Panc1 (cell line): ENCODE results near the gene KCNG2. TPM values are rescaled to one million over a fixed set of nuclear protein-coding genes. Genes with fewer than 3 reads are reported as not detected.

ENCODE experiments used
- ATAC-seq: fragments of 200-7000 bp; cut with Tn5 transposase; 2 replicates; pipeline ENCODE4 v1.9.1; 2020; ENCODE audit warnings: mild to moderate bottlenecking, moderate library complexity
- BruUV-seq: library from RNA; stranded (reverse); fragments of 400-500 nt; replicated peaks from 2 replicates; lab custom pipeline; 2021; lab: Mats Ljungman, UMichigan
- CTCF ChIA-PET: fragments of 300-600 bp; sonication (Branson Sonifier 250); formaldehyde crosslinking; loops from one replicate; lab custom pipeline; 2022; ENCODE audit warnings: antibody characterized with exemption; lab: Charles Lee
- POLR2A ChIA-PET: fragments of 300-600 bp; sonication (Branson Sonifier 250); formaldehyde crosslinking; loops from one replicate; lab custom pipeline; 2022; ENCODE audit warnings: antibody characterized with exemption; lab: Charles Lee
- DNase-seq: peaks from one replicate; pipeline ENCODE4 v3.0.0-alpha.2; 2010; ENCODE audit warnings: low read depth, low spot score
- H3K27ac ChIP-seq: 2 replicates; pipeline ENCODE4 v1.5.1; 2011; ENCODE audit warnings: mild to moderate bottlenecking, low read length, inconsistent platforms
- H3K27me3 ChIP-seq: fragments of 200-500 bp; sonication (Bioruptor generic); 2 replicates; pipeline ENCODE4 v1.6.0; 2014; ENCODE audit warnings: low read length, inconsistent platforms; ENCODE audit not compliant: control insufficient read depth, insufficient read depth
- H3K36me3 ChIP-seq: fragments of 200-500 bp; sonication (Bioruptor generic); 2 replicates; pipeline ENCODE4 v1.5.1; 2014; ENCODE audit warnings: inconsistent platforms, mild to moderate bottlenecking, low read length, moderate library complexity; ENCODE audit not compliant: control insufficient read depth, insufficient read depth
- H3K4me1 ChIP-seq: 2 replicates; pipeline ENCODE4 v1.5.1; 2011; ENCODE audit warnings: inconsistent platforms, mild to moderate bottlenecking, low read length, moderate library complexity; ENCODE audit not compliant: control insufficient read depth, insufficient read depth
- H3K4me3 ChIP-seq, 2 experiments: 2 replicates each; pipeline ENCODE4 v1.5.1; 2011 to 2012; ENCODE audit warnings: low read depth in 2 of 2, low read length in 2 of 2, mild to moderate bottlenecking in 2 of 2, inconsistent platforms in 1 of 2, moderate library complexity in 1 of 2
- H3K9me3 ChIP-seq: fragments of 200-500 bp; sonication (Bioruptor generic); 2 replicates; pipeline ENCODE4 v1.5.1; 2014; ENCODE audit warnings: low read depth, mild to moderate bottlenecking, inconsistent platforms, low read length, moderate library complexity; ENCODE audit not compliant: control insufficient read depth, insufficient read depth
- POLR2AphosphoS5 ChIP-seq: IDR thresholded peaks from 2 replicates; pipeline ENCODE4 v1.6.1; 2012; ENCODE audit warnings: mild to moderate bottlenecking, low read depth, low read length, moderate library complexity
- REST ChIP-seq, 2 experiments: IDR thresholded peaks; 2 replicates each; pipeline ENCODE4 v1.6.1; 2011 to 2012; ENCODE audit warnings: low read depth in 2 of 2, control low read depth in 1 of 2, low read length in 1 of 2, mild to moderate bottlenecking in 1 of 2, moderate library complexity in 1 of 2; ENCODE audit not compliant: insufficient read depth in 1 of 2
- SIN3A ChIP-seq: IDR thresholded peaks from 2 replicates; pipeline ENCODE4 v1.6.1; 2012; ENCODE audit warnings: low read depth, mild to moderate bottlenecking, low read length, moderate library complexity, borderline replicate concordance; ENCODE audit not compliant: insufficient read depth
- TCF7L2 ChIP-seq: IDR thresholded peaks from 2 replicates; pipeline ENCODE4 v1.6.1; 2011; ENCODE audit warnings: mild to moderate bottlenecking, low read depth, low read length, inconsistent platforms
- in situ Hi-C: cut with HindIII; loops from 2 replicates; pipeline ENCODE4 v1.10.0; 2016; ENCODE audit warnings: low sequenced_read_pairs, low pct_unique_long_range_greater_than_20kb
- intact Hi-C: fragments of 100-400 bp; cut with micrococcal nuclease; formaldehyde crosslinking; loops from one replicate; pipeline ENCODE4 v1.10.0; 2022; ENCODE audit not compliant: unreplicated experiment
- total RNA-seq: library from RNA; stranded (reverse); gene quantifications from one replicate; pipeline ENCODE4 v1.2.1, GENCODE V29; 2021; ENCODE audit not compliant: unreplicated experiment
- TF ChIP-seq, protein P1 (sequence below): fragments of 450-650 bp; IDR thresholded peaks from 2 replicates; pipeline ENCODE4 v1.5.1; 2017; ENCODE audit warnings: mild to moderate bottlenecking

KCNG2 gene
- total RNA-seq, 1 experiment from 2014 or later: not detected

DNA sequence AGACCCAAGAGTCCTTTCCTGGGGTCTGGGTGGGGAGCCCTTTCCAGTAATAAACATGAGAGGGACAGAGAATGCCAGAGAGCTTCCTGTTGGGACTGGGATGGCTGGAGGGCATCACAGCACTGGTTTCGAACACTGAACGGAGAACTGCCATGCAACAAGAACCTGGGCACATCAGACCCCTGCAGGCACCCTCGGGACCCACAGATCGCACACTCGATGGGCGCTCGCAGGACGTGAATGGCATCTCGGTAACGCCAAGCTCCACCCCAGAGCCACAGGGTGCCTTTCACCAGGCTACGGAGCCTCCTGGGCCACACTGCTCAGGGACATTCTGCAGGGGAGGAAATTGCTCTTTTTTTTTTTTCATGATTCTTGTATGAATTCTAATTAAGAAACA, 128.6 kb downstream of the KCNG2 start:
- Histone ChIP-seq H3K27ac (no peak overlapping the region), H3K4me3 (no peak overlapping the region), H3K9me3 (peaks cover 21% of the 10 kb centered on the region), H3K36me3 (no peaks in the 10 kb centered on the region), H3K27me3 (no peaks in the 10 kb centered on the region), H3K4me1 (no peaks in the 10 kb centered on the region)
- DNase-seq (no peak), ATAC-seq (no peak)
- intact Hi-C loops (no loop called here), in situ Hi-C loops (no loop called here)
- TF ChIP-seq SIN3A (no peak), POLR2AphosphoS5 (no peak), TCF7L2 (no peak), REST (IDR thresholded peaks at IDR 0.05; ENCODE audit: insufficient read depth in 1 of 2, low read depth in 2 of 2, low read length in 1 of 2) (no peak)
- TF ChIP-seq, protein P1, sequence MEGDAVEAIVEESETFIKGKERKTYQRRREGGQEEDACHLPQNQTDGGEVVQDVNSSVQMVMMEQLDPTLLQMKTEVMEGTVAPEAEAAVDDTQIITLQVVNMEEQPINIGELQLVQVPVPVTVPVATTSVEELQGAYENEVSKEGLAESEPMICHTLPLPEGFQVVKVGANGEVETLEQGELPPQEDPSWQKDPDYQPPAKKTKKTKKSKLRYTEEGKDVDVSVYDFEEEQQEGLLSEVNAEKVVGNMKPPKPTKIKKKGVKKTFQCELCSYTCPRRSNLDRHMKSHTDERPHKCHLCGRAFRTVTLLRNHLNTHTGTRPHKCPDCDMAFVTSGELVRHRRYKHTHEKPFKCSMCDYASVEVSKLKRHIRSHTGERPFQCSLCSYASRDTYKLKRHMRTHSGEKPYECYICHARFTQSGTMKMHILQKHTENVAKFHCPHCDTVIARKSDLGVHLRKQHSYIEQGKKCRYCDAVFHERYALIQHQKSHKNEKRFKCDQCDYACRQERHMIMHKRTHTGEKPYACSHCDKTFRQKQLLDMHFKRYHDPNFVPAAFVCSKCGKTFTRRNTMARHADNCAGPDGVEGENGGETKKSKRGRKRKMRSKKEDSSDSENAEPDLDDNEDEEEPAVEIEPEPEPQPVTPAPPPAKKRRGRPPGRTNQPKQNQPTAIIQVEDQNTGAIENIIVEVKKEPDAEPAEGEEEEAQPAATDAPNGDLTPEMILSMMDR: no peak
- ChIA-PET CTCF (interaction anchor here (0.8 kb wide), 1 partner anchor 94 kb away, joined by 12 read pairs; no protein-coding TSS in a partner anchor), POLR2A (interaction anchor here (0.6 kb wide), 1 partner anchor 11 kb away, joined by 25 read pairs; no protein-coding TSS in a partner anchor)
- BruUV-seq: no TSS peak

DNA sequence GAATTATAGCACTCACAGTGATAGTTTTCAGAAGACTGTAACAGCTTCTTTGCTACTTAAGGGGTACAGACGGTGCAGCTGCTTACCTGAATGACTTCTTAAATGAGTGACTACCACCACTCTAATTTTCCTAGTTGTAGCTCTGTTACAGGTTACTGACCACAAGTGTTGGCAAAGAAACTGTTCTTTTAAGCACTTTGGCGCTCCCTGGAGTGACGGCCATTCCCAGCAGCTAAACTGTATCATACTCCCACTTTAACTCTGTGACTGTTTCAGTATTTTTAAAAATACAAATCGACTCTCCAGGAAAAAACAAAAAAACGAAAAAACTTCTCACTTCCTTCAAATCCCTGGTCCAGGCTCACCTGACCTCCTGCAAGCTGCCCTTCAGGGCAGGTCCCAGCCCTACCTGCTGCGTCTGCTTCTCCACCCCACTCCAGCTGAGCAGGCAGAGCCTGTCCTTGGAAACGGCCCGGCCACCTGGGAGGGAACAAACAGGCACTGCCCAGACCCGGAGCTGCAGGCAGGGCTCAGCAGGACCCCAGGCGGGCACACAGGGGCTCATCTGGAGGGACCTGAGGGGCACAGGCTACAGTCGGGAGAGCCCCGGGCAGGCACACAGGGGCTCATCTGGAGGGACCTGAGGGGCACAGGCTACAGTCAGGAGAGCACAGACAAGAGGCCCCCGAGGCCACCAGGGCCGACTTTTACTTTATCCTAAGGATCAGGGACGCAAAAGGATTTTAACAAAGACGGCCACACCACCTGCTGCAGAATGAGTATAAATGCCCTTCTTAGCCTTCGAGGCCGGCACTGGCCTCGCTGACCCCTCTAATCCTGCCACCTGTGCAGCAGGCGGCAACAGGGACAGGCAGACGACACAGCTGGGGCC, 129.2 kb downstream of the KCNG2 start:
- ATAC-seq (0 out of 2 replicates have a peak, but pooled peaks have one; percentile 18), DNase-seq (no peak)
- H3K36me3 ChIP-seq: no peaks in the 10 kb centered on the region
- ChIA-PET CTCF (interaction anchor here (0.8 kb wide), 1 partner anchor 93 kb away, joined by 12 read pairs; no protein-coding TSS in a partner anchor), POLR2A (interaction anchor here (0.6 kb wide), 1 partner anchor 12 kb away, joined by 25 read pairs; no protein-coding TSS in a partner anchor)
- no peaks in the 10 kb centered on the region for H3K27me3 ChIP-seq
- H3K9me3 ChIP-seq: peaks cover 27% of the 10 kb centered on the region
- no TSS peak for BruUV-seq
- H3K27ac ChIP-seq: no peak overlapping the region
- H3K4me3 ChIP-seq: no peak overlapping the region
- intact Hi-C loops (no loop called here), in situ Hi-C loops (no loop called here)
- H3K4me1 ChIP-seq: no peaks in the 10 kb centered on the region
- no peak for TF ChIP-seq TCF7L2
- TF ChIP-seq, protein P1: no peak
- TF ChIP-seq POLR2AphosphoS5: no peak
- no peak for TF ChIP-seq REST (IDR thresholded peaks at IDR 0.05; ENCODE audit: insufficient read depth in 1 of 2, low read depth in 2 of 2, low read length in 1 of 2)
- TF ChIP-seq SIN3A: no peak
